HEK293T (cell line): ENCODE measurements around the gene CYP3A5.
"Not testable (repeated sequence)": the region's sequence is repeated elsewhere in the genome, so short reads cannot be mapped to it uniquely, and the experiment has no call there.

ENCODE experiments used
- ARNT ChIP-seq: fragments of 450-650 bp; IDR thresholded peaks from 2 replicates; pipeline ENCODE4 v1.6.1; 2017; ENCODE audit warnings: mild to moderate bottlenecking
- BHLHE40 ChIP-seq: fragments of 450-650 bp; IDR thresholded peaks from 2 replicates; pipeline ENCODE4 v1.6.1; 2016; ENCODE audit warnings: mild to moderate bottlenecking, moderate library complexity, borderline replicate concordance
- CTBP1 ChIP-seq: fragments of 450-650 bp; IDR thresholded peaks from 2 replicates; pipeline ENCODE4 v1.6.1; 2016; ENCODE audit warnings: borderline replicate concordance
- ELF4 ChIP-seq: fragments of 450-650 bp; IDR thresholded peaks from 2 replicates; pipeline ENCODE4 v1.6.1; 2017; ENCODE audit warnings: antibody characterized with exemption
- FOXK2 ChIP-seq: fragments of 450-650 bp; IDR thresholded peaks from 2 replicates; pipeline ENCODE4 v1.6.1; 2016; ENCODE audit warnings: mild to moderate bottlenecking
- FOXM1 ChIP-seq: fragments of 450-650 bp; IDR thresholded peaks from 2 replicates; pipeline ENCODE4 v1.6.1; 2017; ENCODE audit warnings: mild to moderate bottlenecking, borderline replicate concordance
- HDGF ChIP-seq: fragments of 450-650 bp; IDR thresholded peaks from 2 replicates; pipeline ENCODE4 v1.6.1; 2017; ENCODE audit warnings: antibody characterized with exemption, borderline replicate concordance
- SP1 ChIP-seq: fragments of 450-650 bp; IDR thresholded peaks from 2 replicates; pipeline ENCODE4 v1.6.1; 2017
- SUZ12 ChIP-seq: fragments of 450-650 bp; IDR thresholded peaks from 2 replicates; pipeline ENCODE4 v1.6.1; 2016; ENCODE audit warnings: mild to moderate bottlenecking
- TARDBP ChIP-seq: fragments of 450-650 bp; IDR thresholded peaks from 2 replicates; pipeline ENCODE4 v1.6.1; 2016

GRCh38 chr7:99692563-99692962, 12.8 kb upstream of the CYP3A5 start:
- not testable (repeated sequence) for TF ChIP-seq TARDBP, CTBP1, FOXK2, SP1, FOXM1, SUZ12, BHLHE40, ARNT, ELF4, HDGF
